A673 (cell line): ENCODE results near the gene PCDHGB2. TPM values are rescaled to one million over a fixed set of nuclear protein-coding genes. Genes with fewer than 3 reads are reported as not detected.

Experiments
- BruUV-seq: library from RNA; stranded (reverse); fragments of 400-500 nt; replicated peaks from 2 replicates; lab custom pipeline; 2021; lab: Mats Ljungman, UMichigan
- CTCF ChIA-PET: fragments of 300-600 bp; sonication (Branson Sonifier 250); formaldehyde crosslinking; loops from one replicate; lab custom pipeline; 2022; ENCODE audit warnings: antibody characterized with exemption; lab: Charles Lee
- POLR2A ChIA-PET: fragments of 300-600 bp; sonication (Branson Sonifier 250); formaldehyde crosslinking; loops from one replicate; lab custom pipeline; 2022; ENCODE audit warnings: antibody characterized with exemption; ENCODE audit not compliant: low non-redundant PET; lab: Charles Lee
- DNase-seq: peaks from one replicate; pipeline ENCODE4 v3.0.0-alpha.2; 2015; ENCODE audit warnings: low spot score
- H3K27ac ChIP-seq: fragments of 200-600 bp; sonication (generic); 2 replicates; pipeline ENCODE4 v1.5.1; 2016; ENCODE audit warnings: mixed run types, low read depth, mild to moderate bottlenecking, mixed read lengths, antibody characterized with exemption, low read length; ENCODE audit not compliant: poor library complexity, severe bottlenecking
- H3K27me3 ChIP-seq: fragments of 200-600 bp; sonication (generic); replicated peaks from 2 replicates; pipeline ENCODE4 v1.6.1; 2017; ENCODE audit warnings: mixed run types, low read depth, mild to moderate bottlenecking, mixed read lengths, antibody characterized with exemption, low read length; ENCODE audit not compliant: insufficient read depth, poor library complexity
- H3K36me3 ChIP-seq: fragments of 200-600 bp; sonication (generic); 2 replicates; pipeline ENCODE4 v1.6.1; 2016; ENCODE audit warnings: mixed run types, mild to moderate bottlenecking, mixed read lengths, antibody characterized with exemption, low read length; ENCODE audit not compliant: insufficient read depth, poor library complexity, severe bottlenecking
- H3K4me1 ChIP-seq: fragments of 200-600 bp; sonication (generic); 2 replicates; pipeline ENCODE4 v1.6.1; 2017; ENCODE audit warnings: mixed run types, mild to moderate bottlenecking, mixed read lengths, antibody characterized with exemption, low read length; ENCODE audit not compliant: insufficient read depth, poor library complexity, severe bottlenecking
- H3K4me3 ChIP-seq: fragments of 200-600 bp; sonication (generic); 2 replicates; pipeline ENCODE4 v1.5.1; 2016; ENCODE audit warnings: low read depth, mixed run types, mild to moderate bottlenecking, mixed read lengths, low read length; ENCODE audit not compliant: poor library complexity, severe bottlenecking
- H3K9me3 ChIP-seq: fragments of 200-600 bp; sonication (generic); 2 replicates; pipeline ENCODE4 v1.6.1; 2016; ENCODE audit warnings: mixed run types, low read depth, mild to moderate bottlenecking, mixed read lengths, antibody characterized with exemption, low read length; ENCODE audit not compliant: poor library complexity, severe bottlenecking
- CTCF ChIP-seq: fragments of 300-800, 200-600 bp; sonication (generic); conservative IDR thresholded peaks from 2 replicates; pipeline ENCODE4 v1.5.1; 2017; ENCODE audit warnings: low read depth, mild to moderate bottlenecking, antibody characterized with exemption, low read length, moderate library complexity, mixed read lengths
- EZH2 ChIP-seq: fragments of 200-600 bp; sonication (generic); IDR thresholded peaks from 2 replicates; pipeline ENCODE4 v1.6.1; 2017; ENCODE audit warnings: borderline replicate concordance, low read depth, mild to moderate bottlenecking, mixed read lengths, antibody characterized with exemption, low read length; ENCODE audit not compliant: poor library complexity, severe bottlenecking
- intact Hi-C: fragments of 100-400 bp; cut with micrococcal nuclease; formaldehyde crosslinking; loops from one replicate; pipeline ENCODE4 v1.10.0; 2022; ENCODE audit not compliant: unreplicated experiment
- total RNA-seq: library from RNA; stranded (reverse); gene quantifications from 2 replicates; pipeline ENCODE4 v1.2.3, GENCODE V29; 2021

Gene PCDHGB2
- total RNA-seq, 1 experiment from 2014 or later, result 6.5 TPM

- Histone ChIP-seq H3K9me3 (peaks cover 80% of the 10 kb centered on the region), H3K4me1 (no peaks in the 10 kb centered on the region), H3K27ac (no peak overlapping the region), H3K27me3 (no peaks in the 10 kb centered on the region), H3K36me3 (peaks cover 51% of the 10 kb centered on the region), H3K4me3 (no peak overlapping the region)
- intact Hi-C loops, result no loop called here
- DNase-seq, result no peak
- ChIA-PET POLR2A (no interaction called here), CTCF (no interaction called here)
- TF ChIP-seq CTCF (no peak), EZH2 (no peak)
- BruUV-seq, result no TSS peak
These were observed 51.8 kb downstream of the PCDHGB2 start for GRCh38 chr5:141411575-141411974.

Other genes with a start within 250 kb of the PCDHGB2 start
- gene PCDHB4, start 238.2 kb upstream of the PCDHGB2 start, total RNA-seq, result 2.4 and 2.7 TPM in 2 replicates
- 21.0 and 23.6 TPM in 2 replicates for gene PCDHB5, start 224.8 kb upstream of the PCDHGB2 start, total RNA-seq
- 7.3 and 9.1 TPM in 2 replicates for gene PCDHB6, start 209.9 kb upstream of the PCDHGB2 start, total RNA-seq
- gene PCDHB7, start 187.3 kb upstream of the PCDHGB2 start, total RNA-seq, result 2.0 and 2.3 TPM in 2 replicates
- 7.7 and 8.5 TPM in 2 replicates for gene PCDHB8, start 182.2 kb upstream of the PCDHGB2 start, total RNA-seq
- 11.3 and 12.8 TPM in 2 replicates for gene PCDHB16, start 177.6 kb upstream of the PCDHGB2 start, total RNA-seq
- 5.6 and 7.9 TPM in 2 replicates for gene PCDHB9, start 172.8 kb upstream of the PCDHGB2 start, total RNA-seq
- gene PCDHB10, start 167.6 kb upstream of the PCDHGB2 start, total RNA-seq, result 2.7 and 2.8 TPM in 2 replicates
- 14.2 and 15.3 TPM in 2 replicates for gene PCDHB11, start 160.4 kb upstream of the PCDHGB2 start, total RNA-seq
- 5.1 and 6.7 TPM in 2 replicates for gene PCDHB12, start 151.3 kb upstream of the PCDHGB2 start, total RNA-seq
- gene PCDHB13, start 146.1 kb upstream of the PCDHGB2 start, total RNA-seq, result 1.8 and 2.5 TPM in 2 replicates
- 6.9 and 7.4 TPM in 2 replicates for gene PCDHB14, start 136.7 kb upstream of the PCDHGB2 start, total RNA-seq
- gene PCDHB15, start 114.6 kb upstream of the PCDHGB2 start, total RNA-seq, result 1.2 and 2.3 TPM in 2 replicates
- 0.88 and 1.0 TPM in 2 replicates for gene SLC25A2, start 55.9 kb upstream of the PCDHGB2 start, total RNA-seq
- 73.4 and 78.3 TPM in 2 replicates for gene TAF7, start 39.2 kb upstream of the PCDHGB2 start, total RNA-seq
- gene PCDHGA1, start 29.5 kb upstream of the PCDHGB2 start, total RNA-seq, result 2.2 and 2.3 TPM in 2 replicates
- 1.5 and 1.8 TPM in 2 replicates for gene PCDHGA2, start 21.2 kb upstream of the PCDHGB2 start, total RNA-seq
- gene PCDHGA3, start 16.2 kb upstream of the PCDHGB2 start, total RNA-seq, result 0.85 and 0.97 TPM in 2 replicates
- gene PCDHGB1, start 9.9 kb upstream of the PCDHGB2 start, total RNA-seq, result 7.6 TPM in 2 replicates
- 2.9 and 3.5 TPM in 2 replicates for gene PCDHGA4, start 5.0 kb upstream of the PCDHGB2 start, total RNA-seq
- gene PCDHGA5, start 4.2 kb downstream of the PCDHGB2 start, total RNA-seq, result 2.4 and 2.6 TPM in 2 replicates
- gene PCDHGB3, start 10.2 kb downstream of the PCDHGB2 start, total RNA-seq, result 3.3 and 3.4 TPM in 2 replicates
- gene PCDHGA6, start 13.9 kb downstream of the PCDHGB2 start, total RNA-seq, result 20.2 and 21.6 TPM in 2 replicates
- 9.6 and 10.9 TPM in 2 replicates for gene PCDHGA7, start 22.7 kb downstream of the PCDHGB2 start, total RNA-seq
- gene PCDHGB4, start 27.7 kb downstream of the PCDHGB2 start, total RNA-seq, result 2.5 and 3.3 TPM in 2 replicates
- 2.2 and 2.6 TPM in 2 replicates for gene PCDHGA8, start 32.6 kb downstream of the PCDHGB2 start, total RNA-seq
- gene PCDHGB5, start 38.0 kb downstream of the PCDHGB2 start, total RNA-seq, result 43.3 and 45.0 TPM in 2 replicates
- 5.0 and 6.6 TPM in 2 replicates for gene PCDHGA9, start 42.8 kb downstream of the PCDHGB2 start, total RNA-seq
- 4.5 and 4.6 TPM in 2 replicates for gene PCDHGB6, start 48.0 kb downstream of the PCDHGB2 start, total RNA-seq
- 3.6 TPM in 2 replicates for gene PCDHGA10, start 53.0 kb downstream of the PCDHGB2 start, total RNA-seq
- 3.7 and 4.0 TPM in 2 replicates for gene PCDHGB7, start 57.7 kb downstream of the PCDHGB2 start, total RNA-seq
- 34.9 and 35.5 TPM in 2 replicates for gene PCDHGA11, start 61.1 kb downstream of the PCDHGB2 start, total RNA-seq
- gene PCDHGA12, start 70.5 kb downstream of the PCDHGB2 start, total RNA-seq, result 3.5 and 3.6 TPM in 2 replicates
- gene PCDHGC3, start 116.0 kb downstream of the PCDHGB2 start, total RNA-seq, result 103 and 112 TPM in 2 replicates
- 3.6 and 3.8 TPM in 2 replicates for gene PCDHGC4, start 125.0 kb downstream of the PCDHGB2 start, total RNA-seq
- gene PCDHGC5, start 129.1 kb downstream of the PCDHGB2 start, total RNA-seq, result 3.4 and 3.6 TPM in 2 replicates